ENCODE data around the gene BICDL2. TPM values are rescaled to one million over a fixed set of nuclear protein-coding genes. Genes with fewer than 3 reads are reported as not detected.

The BICDL2 gene
- total and polyA plus RNA-seq, 2 donors from 2014 or later: 2.9 to 12.1 TPM

- Histone ChIP-seq H3K27ac (ENCODE audit: low read depth in 2 of 2, low read length in 2 of 2) (no peak overlapping the region), H3K36me3 (ENCODE audit: control insufficient read depth in 2 of 3, insufficient read depth in 3 of 3, low read length in 3 of 3) (no peaks in the 10 kb centered on the region), H3K27me3 (ENCODE audit: control insufficient read depth, insufficient read depth, low read length) (no peaks in the 10 kb centered on the region), H3K4me3 (ENCODE audit: low read length in 3 of 3) (peak overlapping the region in 1 of 3 donors; percentile 87), H3K4me1 (ENCODE audit: control insufficient read depth in 2 of 3, insufficient read depth in 2 of 3, low read depth in 1 of 3, low read length in 3 of 3) (peaks cover 0 to 6% (median 0%) of the 10 kb centered on the region in 3 donors), H3K9me3 (ENCODE audit: control insufficient read depth in 2 of 3, insufficient read depth in 1 of 3, low read length in 3 of 3) (no peaks in the 10 kb centered on the region), H3K9ac (ENCODE audit: low read length in 3 of 3) (no peak overlapping the region)
- FAIRE-seq (no peak), DNase-seq (peak in 2 of 5 donors; percentile 79 to 81)
- no peak for TF ChIP-seq CTCF (IDR thresholded peaks at IDR 0.05; ENCODE audit: borderline replicate concordance, extremely low read depth, insufficient read depth)
- intact Hi-C loops (cut with DNase I): no loop called here
Observed at GRCh38 chr16:2979669-2980226, 57.0 kb downstream of the BICDL2 start.

Other genes starting within 250 kb of the BICDL2 start
- gene PRSS33, start 249.4 kb downstream of the BICDL2 start, total RNA-seq: not detected
- gene PRSS33, start 249.4 kb downstream of the BICDL2 start, polyA plus RNA-seq (ENCODE audit: insufficient read depth, low read depth, low replicate concordance): not detected
- gene PRSS41, start 238.5 kb downstream of the BICDL2 start, total RNA-seq: not detected
- gene PRSS41, start 238.5 kb downstream of the BICDL2 start, polyA plus RNA-seq (ENCODE audit: insufficient read depth, low read depth, low replicate concordance): not detected
- gene PRSS21, start 219.7 kb downstream of the BICDL2 start, total RNA-seq: 0.54 TPM
- gene PRSS21, start 219.7 kb downstream of the BICDL2 start, polyA plus RNA-seq (ENCODE audit: insufficient read depth, low read depth, low replicate concordance): not detected
- gene ZG16B, start 206.6 kb downstream of the BICDL2 start, total RNA-seq: 0.98 TPM
- gene ZG16B, start 206.6 kb downstream of the BICDL2 start, polyA plus RNA-seq (ENCODE audit: insufficient read depth, low read depth, low replicate concordance): 0.69 TPM
- 30.8 TPM for gene PRSS22, start 178.8 kb downstream of the BICDL2 start, total RNA-seq
- 11.0 TPM for gene PRSS22, start 178.8 kb downstream of the BICDL2 start, polyA plus RNA-seq (ENCODE audit: insufficient read depth, low read depth, low replicate concordance)
- gene FLYWCH2, start 153.7 kb downstream of the BICDL2 start, total RNA-seq: 31.3 TPM
- gene FLYWCH2, start 153.7 kb downstream of the BICDL2 start, polyA plus RNA-seq (ENCODE audit: insufficient read depth, low read depth, low replicate concordance): 52.5 TPM
- 36.8 TPM for gene FLYWCH1, start 125.0 kb downstream of the BICDL2 start, total RNA-seq
- 24.5 TPM for gene FLYWCH1, start 125.0 kb downstream of the BICDL2 start, polyA plus RNA-seq (ENCODE audit: insufficient read depth, low read depth, low replicate concordance)
- not detected for gene KREMEN2, start 72.7 kb downstream of the BICDL2 start, total RNA-seq
- not detected for gene KREMEN2, start 72.7 kb downstream of the BICDL2 start, polyA plus RNA-seq (ENCODE audit: insufficient read depth, low read depth, low replicate concordance)
- 5.9 TPM for gene PAQR4, start 67.6 kb downstream of the BICDL2 start, total RNA-seq
- 3.5 TPM for gene PAQR4, start 67.6 kb downstream of the BICDL2 start, polyA plus RNA-seq (ENCODE audit: insufficient read depth, low read depth, low replicate concordance)
- gene PKMYT1, start 56.5 kb downstream of the BICDL2 start, total RNA-seq: 2.2 TPM
- gene PKMYT1, start 56.5 kb downstream of the BICDL2 start, polyA plus RNA-seq (ENCODE audit: insufficient read depth, low read depth, low replicate concordance): 0.97 TPM
- gene CLDN9, start 24.0 kb downstream of the BICDL2 start, total RNA-seq: 0.60 TPM
- gene CLDN9, start 24.0 kb downstream of the BICDL2 start, polyA plus RNA-seq (ENCODE audit: insufficient read depth, low read depth, low replicate concordance): not detected
- 0.47 TPM for gene CLDN6, start 18.8 kb downstream of the BICDL2 start, total RNA-seq
- not detected for gene CLDN6, start 18.8 kb downstream of the BICDL2 start, polyA plus RNA-seq (ENCODE audit: insufficient read depth, low read depth, low replicate concordance)
- gene TNFRSF12A, start 16.6 kb downstream of the BICDL2 start, total RNA-seq: 114 TPM
- gene TNFRSF12A, start 16.6 kb downstream of the BICDL2 start, polyA plus RNA-seq (ENCODE audit: insufficient read depth, low read depth, low replicate concordance): 87.3 TPM
- 61.3 TPM for gene HCFC1R1, start 13.0 kb downstream of the BICDL2 start, total RNA-seq
- 332 TPM for gene HCFC1R1, start 13.0 kb downstream of the BICDL2 start, polyA plus RNA-seq (ENCODE audit: insufficient read depth, low read depth, low replicate concordance)
- 26.1 TPM for gene THOC6, start 12.9 kb downstream of the BICDL2 start, total RNA-seq
- 21.2 TPM for gene THOC6, start 12.9 kb downstream of the BICDL2 start, polyA plus RNA-seq (ENCODE audit: insufficient read depth, low read depth, low replicate concordance)
- gene MMP25, start 9.6 kb upstream of the BICDL2 start, total RNA-seq: 1.7 TPM
- 0.65 TPM for gene MMP25, start 9.6 kb upstream of the BICDL2 start, polyA plus RNA-seq (ENCODE audit: insufficient read depth, low read depth, low replicate concordance)
- gene IL32, start 28.7 kb upstream of the BICDL2 start, total RNA-seq: 181 TPM
- 495 TPM for gene IL32, start 28.7 kb upstream of the BICDL2 start, polyA plus RNA-seq (ENCODE audit: insufficient read depth, low read depth, low replicate concordance)
- gene ZSCAN10, start 62.4 kb upstream of the BICDL2 start, total RNA-seq: not detected
- not detected for gene ZSCAN10, start 62.4 kb upstream of the BICDL2 start, polyA plus RNA-seq (ENCODE audit: insufficient read depth, low read depth, low replicate concordance)
- 12.7 TPM for gene ZNF205, start 75.6 kb upstream of the BICDL2 start, total RNA-seq
- gene ZNF205, start 75.6 kb upstream of the BICDL2 start, polyA plus RNA-seq (ENCODE audit: insufficient read depth, low read depth, low replicate concordance): 14.1 TPM
- 12.5 TPM for gene ZNF213, start 98.1 kb upstream of the BICDL2 start, total RNA-seq
- 5.6 TPM for gene ZNF213, start 98.1 kb upstream of the BICDL2 start, polyA plus RNA-seq (ENCODE audit: insufficient read depth, low read depth, low replicate concordance)
- not detected for gene OR1F1, start 151.3 kb upstream of the BICDL2 start, total RNA-seq
- not detected for gene OR1F1, start 151.3 kb upstream of the BICDL2 start, polyA plus RNA-seq (ENCODE audit: insufficient read depth, low read depth, low replicate concordance)
- gene ZNF200, start 198.2 kb upstream of the BICDL2 start, total RNA-seq: 9.6 TPM
- gene ZNF200, start 198.2 kb upstream of the BICDL2 start, polyA plus RNA-seq (ENCODE audit: insufficient read depth, low read depth, low replicate concordance): 3.3 TPM
- 4.1 TPM for gene MEFV, start 219.7 kb upstream of the BICDL2 start, total RNA-seq
- gene MEFV, start 219.7 kb upstream of the BICDL2 start, polyA plus RNA-seq (ENCODE audit: insufficient read depth, low read depth, low replicate concordance): not detected
- gene ZNF263, start 246.5 kb upstream of the BICDL2 start, total RNA-seq: 29.7 TPM
- 14.6 TPM for gene ZNF263, start 246.5 kb upstream of the BICDL2 start, polyA plus RNA-seq (ENCODE audit: insufficient read depth, low read depth, low replicate concordance)

All from kidney (tissue), 14 donors.